GM12874 (cell line): Measurements from ENCODE around the gene DDIT4.

Experiments
- TF ChIP-seq, protein P1 (sequence below): IDR thresholded peaks from 2 replicates; pipeline ENCODE4 v1.5.1; 2011; ENCODE audit warnings: low read depth, mild to moderate bottlenecking, control low read depth, low read length, moderate library complexity; ENCODE audit not compliant: insufficient read depth

Gene DDIT4

DNA sequence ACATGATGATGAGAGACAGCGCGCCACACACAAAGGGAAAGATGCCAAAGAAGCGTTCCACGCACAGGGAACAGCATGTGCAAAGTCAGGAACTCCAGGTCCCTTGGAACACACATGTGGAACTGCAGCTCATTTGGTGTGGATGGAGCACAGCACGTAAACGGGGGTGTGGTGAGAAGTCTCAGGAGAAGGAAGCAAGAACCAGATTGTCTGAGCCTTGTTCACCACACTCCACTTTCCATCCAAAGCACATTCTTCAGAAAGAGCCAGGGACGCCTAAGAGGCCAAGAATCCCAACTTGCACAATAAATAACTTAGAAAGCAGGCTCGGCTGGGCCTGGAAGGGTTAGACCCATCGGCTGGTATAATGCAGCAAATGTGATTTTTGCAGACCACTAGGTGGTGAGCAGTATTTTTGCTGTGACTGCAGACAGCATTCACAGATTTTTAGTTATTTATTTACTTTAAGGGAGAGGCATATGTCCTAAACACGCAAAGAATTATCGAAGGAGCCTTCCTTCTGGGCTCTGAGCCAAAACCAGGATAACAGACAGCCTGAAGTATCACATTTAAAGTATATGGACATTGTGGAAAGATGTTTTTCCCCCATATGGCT lies 29.8 kb upstream of the DDIT4 start:
- TF ChIP-seq, protein P1, sequence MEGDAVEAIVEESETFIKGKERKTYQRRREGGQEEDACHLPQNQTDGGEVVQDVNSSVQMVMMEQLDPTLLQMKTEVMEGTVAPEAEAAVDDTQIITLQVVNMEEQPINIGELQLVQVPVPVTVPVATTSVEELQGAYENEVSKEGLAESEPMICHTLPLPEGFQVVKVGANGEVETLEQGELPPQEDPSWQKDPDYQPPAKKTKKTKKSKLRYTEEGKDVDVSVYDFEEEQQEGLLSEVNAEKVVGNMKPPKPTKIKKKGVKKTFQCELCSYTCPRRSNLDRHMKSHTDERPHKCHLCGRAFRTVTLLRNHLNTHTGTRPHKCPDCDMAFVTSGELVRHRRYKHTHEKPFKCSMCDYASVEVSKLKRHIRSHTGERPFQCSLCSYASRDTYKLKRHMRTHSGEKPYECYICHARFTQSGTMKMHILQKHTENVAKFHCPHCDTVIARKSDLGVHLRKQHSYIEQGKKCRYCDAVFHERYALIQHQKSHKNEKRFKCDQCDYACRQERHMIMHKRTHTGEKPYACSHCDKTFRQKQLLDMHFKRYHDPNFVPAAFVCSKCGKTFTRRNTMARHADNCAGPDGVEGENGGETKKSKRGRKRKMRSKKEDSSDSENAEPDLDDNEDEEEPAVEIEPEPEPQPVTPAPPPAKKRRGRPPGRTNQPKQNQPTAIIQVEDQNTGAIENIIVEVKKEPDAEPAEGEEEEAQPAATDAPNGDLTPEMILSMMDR: peak; percentile 21; the same call in 1 of the 2 replicates

DNA sequence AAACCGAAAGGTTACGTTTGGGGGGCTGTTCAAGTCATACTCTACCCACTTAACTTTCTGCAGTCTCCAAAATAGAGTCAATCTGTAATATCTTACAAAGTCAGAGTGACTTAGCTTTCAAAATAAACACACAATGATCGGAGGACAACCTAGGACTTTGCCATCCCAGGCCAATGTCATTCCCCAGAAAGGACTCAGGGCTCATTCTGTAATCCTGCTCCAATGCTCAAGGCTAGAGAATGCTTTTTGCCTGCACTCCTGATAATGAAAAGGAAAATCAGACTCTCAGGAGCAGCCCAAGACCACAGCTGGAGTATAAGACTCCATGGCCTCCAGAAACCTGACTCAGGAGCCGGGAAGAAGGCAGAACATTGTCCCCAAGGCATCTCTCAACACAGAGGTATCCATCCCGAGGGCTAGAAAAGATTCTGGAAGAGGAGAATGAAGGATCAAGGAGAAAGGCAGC lies 29.1 kb upstream of the DDIT4 start:
- TF ChIP-seq, protein P1: no peak

DNA sequence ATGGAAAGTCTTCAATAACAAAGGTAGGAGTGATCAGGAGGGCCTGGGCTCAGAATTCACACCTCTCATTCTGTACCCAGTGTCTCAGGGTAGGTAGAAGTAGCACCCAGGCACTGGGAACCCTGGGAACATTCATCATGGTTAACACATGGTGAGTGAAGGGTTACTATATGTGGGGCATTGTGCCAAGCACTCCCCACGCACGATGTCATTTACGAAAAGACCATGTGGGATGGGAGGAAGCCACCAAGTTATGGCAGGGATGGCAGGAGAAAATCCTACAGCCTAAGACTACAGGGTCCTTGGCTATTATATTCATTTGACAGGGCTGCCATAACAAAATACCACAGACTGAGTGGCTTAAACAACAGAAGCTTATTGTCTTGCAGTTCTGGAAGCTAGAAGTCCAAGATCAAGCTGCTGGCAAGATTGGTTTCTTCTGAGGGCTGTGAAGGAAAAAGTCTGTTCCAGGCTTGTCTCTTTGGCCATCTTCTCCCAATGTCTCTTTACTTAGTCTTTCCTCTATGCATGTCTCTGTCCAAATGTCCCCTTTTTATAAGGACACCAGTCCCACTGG lies 27.7 kb upstream of the DDIT4 start:
- TF ChIP-seq, protein P1: no peak

- TF ChIP-seq, protein P1: no peak
These were observed 25.1 kb upstream of the DDIT4 start for GRCh38 chr10:72248468-72249151.

DNA sequence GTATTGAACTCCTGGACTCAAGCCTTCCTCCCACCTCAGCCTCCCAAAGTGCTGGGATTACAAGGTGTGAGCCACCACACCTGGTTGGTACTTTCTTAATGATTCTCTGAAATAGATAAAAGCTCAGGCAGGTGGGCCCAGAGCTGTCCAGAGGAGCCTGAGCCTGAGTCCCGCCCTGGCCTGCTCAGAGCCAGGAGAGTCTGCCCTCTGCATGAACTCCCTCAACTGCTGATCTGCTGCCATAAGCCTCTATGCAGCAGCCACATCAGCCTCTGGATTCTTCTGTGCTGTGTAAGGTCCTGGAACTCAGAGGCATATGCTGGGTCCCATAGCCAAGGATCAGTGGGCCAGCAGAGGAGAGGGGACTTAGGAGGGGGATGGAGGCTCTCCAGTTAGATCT lies 23.1 kb upstream of the DDIT4 start:
- TF ChIP-seq, protein P1: no peak

GRCh38 chr10:72251635-72252034 lies 22.1 kb upstream of the DDIT4 start:
- TF ChIP-seq, protein P1: no peak

DNA sequence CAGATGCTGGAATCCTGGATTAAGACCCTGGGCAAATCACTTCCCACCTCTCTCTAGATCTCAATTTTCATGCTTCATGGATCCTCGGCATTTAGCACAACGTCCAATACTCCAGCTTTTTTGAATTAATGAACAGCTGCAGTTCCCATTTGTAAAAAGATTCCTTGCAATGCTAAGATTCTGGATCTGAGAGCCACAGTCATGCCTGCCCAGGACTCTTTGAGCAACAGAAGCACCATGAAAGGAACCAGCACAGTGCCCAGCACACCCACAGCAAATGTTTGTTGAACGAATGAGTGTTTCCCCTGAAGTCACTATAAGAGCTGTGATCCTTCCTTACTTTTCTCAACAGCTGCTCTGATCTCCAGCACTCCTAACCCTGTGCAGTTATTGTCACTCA lies 20.8 kb upstream of the DDIT4 start:
- TF ChIP-seq, protein P1: no peak
